Posterior vena cava (tissue), 2 donors: ENCODE results near the gene SHANK3. TPM values are rescaled to one million over a fixed set of nuclear protein-coding genes. Genes with fewer than 3 reads are reported as not detected.
"Not testable (repeated sequence)": the region's sequence is repeated elsewhere in the genome, so short reads cannot be mapped to it uniquely, and the experiment has no call there.

ENCODE experiments used
- DNase-seq: peaks from one replicate; pipeline ENCODE4 v3.0.0-alpha.2; 2020; ENCODE audit warnings: low spot score
- intact Hi-C, 2 donors: fragments of 100-400 bp; cut with DNase I; formaldehyde crosslinking; loops; one replicate each; pipeline versions ENCODE4 v1.14.1 to v1.14.2; 2022 to 2023
- total RNA-seq, 2 donors: library from RNA; stranded (reverse); fragmentation: NEBNext Ultra II Directional; extraction: Animal tissue kit (Norgen Biotek cat#: 25700); gene quantifications; one replicate each; pipeline ENCODE4 v1.2.1, GENCODE V29; 2021
- donor health status: DM: yes; HTN: yes; CAD: no.
- donor health status: DM: yes; HTN: yes; CAD: no.

The SHANK3 gene
- total RNA-seq, 2 donors from 2014 or later, result 24.2 to 34.4 TPM

- peak; percentile 45 for DNase-seq
- intact Hi-C loops, result not testable (repeated sequence)
These were observed 29.4 kb upstream of the SHANK3 start for GRCh38 chr22:50643021-50643820.

GRCh38 chr22:50643821-50644101 is 28.9 kb upstream of the SHANK3 start:
- DNase-seq, result peak; percentile 48
- intact Hi-C loops, result not testable (repeated sequence)

GRCh38 chr22:50653256-50653655 is 19.4 kb upstream of the SHANK3 start:
- peak; percentile 15 for DNase-seq
- intact Hi-C loops, result no loop called here

- intact Hi-C loops, result not testable (repeated sequence)
- peak; percentile 6 for DNase-seq
These were observed 18.0 kb upstream of the SHANK3 start for GRCh38 chr22:50654664-50655063.

GRCh38 chr22:50656122-50657070 is 16.2 kb upstream of the SHANK3 start:
- intact Hi-C loops, result no loop called here
- DNase-seq, result no peak

GRCh38 chr22:50657925-50658324 is 14.7 kb upstream of the SHANK3 start:
- no peak for DNase-seq
- intact Hi-C loops, result no loop called here

- intact Hi-C loops, DNase-seq: not testable (repeated sequence)
These were observed 12.9 kb upstream of the SHANK3 start for GRCh38 chr22:50659711-50660110.

- DNase-seq, result no peak
- intact Hi-C loops, result no loop called here
These were observed 12.3 kb upstream of the SHANK3 start for GRCh38 chr22:50660306-50660705.

- DNase-seq, result peak; percentile 56
These were observed 7.4 kb upstream of the SHANK3 start for GRCh38 chr22:50665212-50665611.

GRCh38 chr22:50665738-50666137 is 6.9 kb upstream of the SHANK3 start:
- DNase-seq, result no peak
- intact Hi-C loops, result no loop called here

More at GRCh38 chr22:50665212-50665611, 7.4 kb upstream of the SHANK3 start:
- intact Hi-C loops, result no loop called here

- intact Hi-C loops, result no loop called here
These were observed 2.1 kb upstream of the SHANK3 start for GRCh38 chr22:50670513-50670912.

GRCh38 chr22:50670914-50671538 is 1.6 kb upstream of the SHANK3 start:
- intact Hi-C loops, result no loop called here
- peak; percentile 55 for DNase-seq

More at GRCh38 chr22:50670513-50670912, 2.1 kb upstream of the SHANK3 start:
- no peak for DNase-seq

GRCh38 chr22:50671641-50672040 is 982 bp upstream of the SHANK3 start:
- DNase-seq, result peak; percentile 71
- intact Hi-C loops, result no loop called here

- peak; percentile 82 for DNase-seq
- intact Hi-C loops, result no loop called here
These were observed 582 bp upstream of the SHANK3 start for GRCh38 chr22:50672041-50672440.

GRCh38 chr22:50673231-50674129 is 857 bp downstream of the SHANK3 start:
- DNase-seq, result peak; percentile 75
- intact Hi-C loops, result no loop called here

GRCh38 chr22:50674130-50674500 is 1.5 kb downstream of the SHANK3 start:
- no peak for DNase-seq
- intact Hi-C loops, result no loop called here

- intact Hi-C loops, result no loop called here
- peak; percentile 78 for DNase-seq
These were observed 2.3 kb downstream of the SHANK3 start for GRCh38 chr22:50674606-50675552.
